Endothelial cell of umbilical vein (primary cell): ENCODE measurements around the gene KIAA1549. TPM values are rescaled to one million over a fixed set of nuclear protein-coding genes. Genes with fewer than 3 reads are reported as not detected.

ENCODE experiments used
- BruUV-seq: library from RNA; stranded (reverse); fragments of 400-500 nt; replicated peaks from 2 replicates; lab custom pipeline; 2021; lab: Mats Ljungman, UMichigan
- CTCF ChIA-PET: fragments of 300-600, 350-600 bp; sonication (Branson Sonifier 250); formaldehyde crosslinking; loops from one replicate; lab custom pipeline; 2021; ENCODE audit warnings: antibody characterized with exemption, inconsistent platforms; lab: Charles Lee
- POLR2A ChIA-PET: fragments of 300-600, 350-600 bp; sonication (Branson Sonifier 250); formaldehyde crosslinking; loops from one replicate; lab custom pipeline; 2021; ENCODE audit warnings: antibody characterized with exemption, inconsistent platforms; lab: Charles Lee
- DNase-seq: peaks from one replicate; pipeline ENCODE4 v3.0.0-alpha.2; 2011; ENCODE audit warnings: low read depth, low spot score
- FAIRE-seq: peaks from 2 replicates; lab custom pipeline; 2011; peaks lifted over from hg19 to GRCh38; lab: Jason Lieb, UNC
- H2AFZ ChIP-seq: 2 replicates; pipeline ENCODE4 v1.6.0; 2012; ENCODE audit warnings: low read depth, low read length, control low read depth, inconsistent platforms
- H3K27ac ChIP-seq: 2 replicates; pipeline ENCODE4 v1.5.1; 2011; ENCODE audit warnings: low read depth, mild to moderate bottlenecking, control low read depth, low read length, moderate library complexity; ENCODE audit not compliant: insufficient read depth
- H3K27me3 ChIP-seq, 2 experiments: 2 replicates each; pipeline versions ENCODE4 v1.6.0 to v1.6.1; 2011; ENCODE audit warnings: low read length in 2 of 2, mixed read lengths in 1 of 2; ENCODE audit not compliant: control insufficient read depth in 2 of 2, insufficient read depth in 2 of 2
- H3K36me3 ChIP-seq, 2 experiments: 2 replicates in 1 of 2; 3 replicates in 1 of 2; pipeline ENCODE4 v1.5.1; 2011; ENCODE audit warnings: low read length in 2 of 2, mild to moderate bottlenecking in 1 of 2, moderate library complexity in 1 of 2; ENCODE audit not compliant: control insufficient read depth in 2 of 2, insufficient read depth in 2 of 2; ENCODE audit errors: extremely low read depth in 1 of 2
- H3K4me1 ChIP-seq: 3 replicates; pipeline ENCODE4 v1.5.1; 2011; ENCODE audit warnings: mild to moderate bottlenecking, low read length; ENCODE audit not compliant: control insufficient read depth, insufficient read depth; ENCODE audit errors: extremely low read depth
- H3K4me2 ChIP-seq: 2 replicates; pipeline ENCODE4 v1.6.1; 2011; ENCODE audit warnings: low read length, control low read depth, mixed read lengths; ENCODE audit not compliant: insufficient read depth
- H3K4me3 ChIP-seq, 3 experiments: fragments of 200-600 bp in 1 of 3; sonication (generic), shearing (Covaris generic) in 1 of 3; replicated peaks in 1 of 3; 2 replicates each; pipeline ENCODE4 v1.5.1; 2011 to 2016; ENCODE audit warnings: control low read depth in 3 of 3, low read length in 3 of 3, mild to moderate bottlenecking in 2 of 3, inconsistent platforms in 1 of 3, low read depth in 1 of 3, moderate library complexity in 1 of 3; ENCODE audit not compliant: insufficient read depth in 1 of 3
- H3K79me2 ChIP-seq: 2 replicates; pipeline ENCODE4 v1.6.0; 2012; ENCODE audit warnings: low read length, inconsistent platforms; ENCODE audit not compliant: control insufficient read depth, insufficient read depth
- H3K9ac ChIP-seq: replicated peaks from 2 replicates; pipeline ENCODE3; 2011; ENCODE audit warnings: low read length, control low read depth; ENCODE audit not compliant: insufficient read depth; ENCODE audit errors: extremely low read depth
- H3K9me1 ChIP-seq: replicated peaks from 3 replicates; pipeline ENCODE4 v1.6.0; 2011; ENCODE audit warnings: mild to moderate bottlenecking, low read length; ENCODE audit not compliant: control insufficient read depth, insufficient read depth; ENCODE audit errors: extremely low read depth
- H3K9me3 ChIP-seq: replicated peaks from 2 replicates; pipeline ENCODE4 v1.5.1; 2012; ENCODE audit warnings: low read length, inconsistent platforms; ENCODE audit not compliant: control insufficient read depth, insufficient read depth
- H4K20me1 ChIP-seq: replicated peaks from 2 replicates; pipeline ENCODE3; 2011; ENCODE audit warnings: mild to moderate bottlenecking, low read length; ENCODE audit not compliant: control insufficient read depth, insufficient read depth; ENCODE audit errors: extremely low read depth
- CTCF ChIP-seq, 2 donors: IDR thresholded peaks; 1 replicate in 1 of 2; 2 replicates in 1 of 2; pipeline ENCODE4 v1.5.1; 2011; ENCODE audit warnings: low read length in 2 of 2, mild to moderate bottlenecking in 2 of 2, moderate library complexity in 2 of 2, control low read depth in 1 of 2, inconsistent platforms in 1 of 2, low read depth in 1 of 2; ENCODE audit not compliant: insufficient read depth in 1 of 2; ENCODE audit errors: extremely low read depth in 1 of 2
- EZH2 ChIP-seq: IDR thresholded peaks from 2 replicates; pipeline ENCODE4 v1.6.1; 2012; ENCODE audit warnings: borderline replicate concordance, low read depth, mild to moderate bottlenecking, moderate library complexity, low read length, inconsistent platforms; ENCODE audit not compliant: severe bottlenecking
- FOS ChIP-seq: IDR thresholded peaks from 2 replicates; pipeline ENCODE4 v1.6.1; 2011; ENCODE audit warnings: mild to moderate bottlenecking, low read length, moderate library complexity, borderline replicate concordance; ENCODE audit not compliant: insufficient read depth
- GATA2 ChIP-seq: IDR thresholded peaks from 2 replicates; pipeline ENCODE4 v1.7.0; 2011; ENCODE audit warnings: low read depth, mild to moderate bottlenecking, moderate library complexity, mixed read lengths, low read length; ENCODE audit not compliant: insufficient read length, insufficient read depth
- JUN ChIP-seq: IDR thresholded peaks from 2 replicates; pipeline ENCODE4 v1.6.1; 2011; ENCODE audit warnings: borderline replicate concordance, low read depth; ENCODE audit not compliant: insufficient read length, insufficient read depth
- MAX ChIP-seq: IDR thresholded peaks from 2 replicates; pipeline ENCODE4 v1.6.1; 2011; ENCODE audit not compliant: insufficient read depth, insufficient read length
- MYC ChIP-seq: IDR thresholded peaks from one replicate; pipeline ENCODE4 v1.6.1; 2011; ENCODE audit warnings: mild to moderate bottlenecking, low read depth, low read length
- POLR2A ChIP-seq: IDR thresholded peaks from 2 replicates; pipeline ENCODE4 v1.6.1; 2012; ENCODE audit warnings: low read depth, mild to moderate bottlenecking, control low read depth, low read length
- POLR2AphosphoS5 ChIP-seq: IDR thresholded peaks from 2 replicates; pipeline ENCODE4 v1.6.1; 2012; ENCODE audit warnings: low read depth, mild to moderate bottlenecking, control low read depth, low read length, moderate library complexity; ENCODE audit not compliant: insufficient read depth
- dilution Hi-C: fragments of 300-500 bp; cut with MboI; formaldehyde crosslinking; loops from one replicate; pipeline ENCODE4 v1.15.0; 2019; ENCODE audit warnings: low sequenced_read_pairs; ENCODE audit not compliant: extremely low pct_ligation_motif_present
- intact Hi-C: fragments of 100-400 bp; cut with micrococcal nuclease; formaldehyde crosslinking; loops from one replicate; pipeline ENCODE4 v1.10.0; 2022
- polyA plus RNA-seq, 4 experiments: library from polyadenylated mRNA; depleted of rRNA in 3 of 4; stranded (reverse) in 3 of 4; unstranded in 1 of 4; fragments of >200 nt; gene quantifications; 2 replicates each; pipeline versions ENCODE4 v1.2.1 to v1.2.3, GENCODE V29; 2011 to 2012; ENCODE audit warnings: missing spikeins in 1 of 4
- total RNA-seq: library from RNA; stranded (reverse); gene quantifications from 2 replicates; pipeline ENCODE4 v1.2.3, GENCODE V29; 2021

KIAA1549 gene
- total and polyA plus RNA-seq, 2 donors (not counting 3 experiments of a cell fraction or from before 2014, with no cell fraction given): 4.6 to 10.9 TPM

- CTCF ChIA-PET: interaction anchor here (1.1 to 1.8 kb wide), 5 partner anchors 10 to 237 kb away, joined by 3 to 7 read pairs (median 4); no protein-coding TSS in a partner anchor
- POLR2A ChIA-PET: no interaction called here
- intact Hi-C loops: no loop called here
These were observed 143.0 kb downstream of the KIAA1549 start for GRCh38 chr7:138838166-138838565.

More at GRCh38 chr7:138838166-138838565, 143.0 kb downstream of the KIAA1549 start:
- TF ChIP-seq JUN (no peak), EZH2 (no peak), MAX (no peak), MYC (no peak), POLR2A (no peak), FOS (no peak), POLR2AphosphoS5 (no peak), CTCF (IDR thresholded peaks at IDR 0.05; ENCODE audit: extremely low read depth in 1 of 2, insufficient read depth in 1 of 2, low read depth in 1 of 2, low read length in 2 of 2) (no peak), GATA2 (no peak)
- no peak for DNase-seq
- Histone ChIP-seq H3K9me1 (no peaks in the 10 kb centered on the region), H3K9ac (no peak overlapping the region), H3K79me2 (no peaks in the 10 kb centered on the region), H3K36me3 (peaks cover 0 to 2% of the 10 kb centered on the region in 2 experiments), H3K4me3 (no peak overlapping the region), H3K4me2 (no peak overlapping the region), H3K4me1 (peaks cover 10% of the 10 kb centered on the region), H4K20me1 (no peaks in the 10 kb centered on the region), H3K27ac (no peak overlapping the region), H3K9me3 (no peaks in the 10 kb centered on the region), H3K27me3 (no peaks in the 10 kb centered on the region), H2AFZ (peak overlapping the region; percentile 19)
- no peak for FAIRE-seq
- dilution Hi-C loops: no loop called here
- BruUV-seq: no TSS peak
